ENCODE measurements around the gene MATCAP1.
A peak's percentile ranks its signal among the peaks of the same experiment; 100 is the strongest.

The MATCAP1 gene

GRCh38 chr16:67212766-67213165 lies 29.0 kb upstream of the MATCAP1 start:
- Mint-ChIP-seq H3K27me3 (no peaks in the 10 kb centered on the region), H3K4me1 (ENCODE audit: low read depth) (no peaks in the 10 kb centered on the region), H3K9me3 (no peaks in the 10 kb centered on the region), H3K27ac (no peak overlapping the region), H3K36me3 (ENCODE audit: low read depth) (no peaks in the 10 kb centered on the region), H3K4me3 (no peak overlapping the region)

GRCh38 chr16:67211674-67212073 lies 27.9 kb upstream of the MATCAP1 start:
- Mint-ChIP-seq H3K36me3 (ENCODE audit: low read depth) (no peaks in the 10 kb centered on the region), H3K9me3 (no peaks in the 10 kb centered on the region), H3K27ac (no peak overlapping the region), H3K4me3 (no peak overlapping the region), H3K4me1 (ENCODE audit: low read depth) (no peaks in the 10 kb centered on the region), H3K27me3 (no peaks in the 10 kb centered on the region)

- Mint-ChIP-seq H3K27me3 (no peaks in the 10 kb centered on the region), H3K36me3 (ENCODE audit: low read depth) (no peaks in the 10 kb centered on the region), H3K4me1 (ENCODE audit: low read depth) (no peaks in the 10 kb centered on the region), H3K27ac (no peak overlapping the region), H3K9me3 (no peaks in the 10 kb centered on the region), H3K4me3 (no peak overlapping the region)
Observed at GRCh38 chr16:67210069-67210937, 26.5 kb upstream of the MATCAP1 start.

GRCh38 chr16:67209565-67209964 lies 25.8 kb upstream of the MATCAP1 start:
- Mint-ChIP-seq H3K9me3 (no peaks in the 10 kb centered on the region), H3K4me3 (no peak overlapping the region), H3K4me1 (ENCODE audit: low read depth) (no peaks in the 10 kb centered on the region), H3K27ac (no peak overlapping the region), H3K36me3 (ENCODE audit: low read depth) (no peaks in the 10 kb centered on the region), H3K27me3 (no peaks in the 10 kb centered on the region)

GRCh38 chr16:67208154-67208896 lies 24.6 kb upstream of the MATCAP1 start:
- H3K4me3 Mint-ChIP-seq: no peak overlapping the region
- no peaks in the 10 kb centered on the region for H3K9me3 Mint-ChIP-seq
- H3K27ac Mint-ChIP-seq: peak overlapping the region; percentile 36
- H3K4me1 Mint-ChIP-seq (ENCODE audit: low read depth): no peaks in the 10 kb centered on the region
- H3K27me3 Mint-ChIP-seq: no peaks in the 10 kb centered on the region
- H3K36me3 Mint-ChIP-seq (ENCODE audit: low read depth): no peaks in the 10 kb centered on the region

GRCh38 chr16:67207249-67208091 lies 23.7 kb upstream of the MATCAP1 start:
- Mint-ChIP-seq H3K9me3 (no peaks in the 10 kb centered on the region), H3K27ac (no peak overlapping the region), H3K4me1 (ENCODE audit: low read depth) (no peaks in the 10 kb centered on the region), H3K36me3 (ENCODE audit: low read depth) (no peaks in the 10 kb centered on the region), H3K27me3 (no peaks in the 10 kb centered on the region), H3K4me3 (no peak overlapping the region)

GRCh38 chr16:67206838-67207248 lies 23.1 kb upstream of the MATCAP1 start:
- no peaks in the 10 kb centered on the region for H3K36me3 Mint-ChIP-seq (ENCODE audit: low read depth)
- H3K27me3 Mint-ChIP-seq: no peaks in the 10 kb centered on the region
- H3K4me3 Mint-ChIP-seq: no peak overlapping the region
- no peaks in the 10 kb centered on the region for H3K9me3 Mint-ChIP-seq
- H3K27ac Mint-ChIP-seq: no peak overlapping the region
- H3K4me1 Mint-ChIP-seq (ENCODE audit: low read depth): no peaks in the 10 kb centered on the region

GRCh38 chr16:67206129-67206837 lies 22.5 kb upstream of the MATCAP1 start:
- H3K4me1 Mint-ChIP-seq (ENCODE audit: low read depth): no peaks in the 10 kb centered on the region
- no peak overlapping the region for H3K27ac Mint-ChIP-seq
- H3K27me3 Mint-ChIP-seq: no peaks in the 10 kb centered on the region
- H3K9me3 Mint-ChIP-seq: no peaks in the 10 kb centered on the region
- H3K4me3 Mint-ChIP-seq: no peak overlapping the region
- H3K36me3 Mint-ChIP-seq (ENCODE audit: low read depth): no peaks in the 10 kb centered on the region

GRCh38 chr16:67204076-67204475 lies 20.3 kb upstream of the MATCAP1 start:
- no peaks in the 10 kb centered on the region for H3K27me3 Mint-ChIP-seq
- no peak overlapping the region for H3K4me3 Mint-ChIP-seq
- no peaks in the 10 kb centered on the region for H3K4me1 Mint-ChIP-seq (ENCODE audit: low read depth)
- no peaks in the 10 kb centered on the region for H3K9me3 Mint-ChIP-seq
- peaks cover 10% of the 10 kb centered on the region for H3K36me3 Mint-ChIP-seq (ENCODE audit: low read depth)
- no peak overlapping the region for H3K27ac Mint-ChIP-seq

- peaks cover 15% of the 10 kb centered on the region for H3K36me3 Mint-ChIP-seq (ENCODE audit: low read depth)
Observed at GRCh38 chr16:67202956-67203493, 19.3 kb upstream of the MATCAP1 start.

GRCh38 chr16:67202426-67202825 lies 18.7 kb upstream of the MATCAP1 start:
- Mint-ChIP-seq H3K36me3 (ENCODE audit: low read depth) (peaks cover 21% of the 10 kb centered on the region), H3K4me3 (no peak overlapping the region), H3K27ac (no peak overlapping the region), H3K9me3 (no peaks in the 10 kb centered on the region), H3K27me3 (no peaks in the 10 kb centered on the region), H3K4me1 (ENCODE audit: low read depth) (no peaks in the 10 kb centered on the region)

More at GRCh38 chr16:67202956-67203493, 19.3 kb upstream of the MATCAP1 start:
- Mint-ChIP-seq H3K9me3 (no peaks in the 10 kb centered on the region), H3K4me1 (ENCODE audit: low read depth) (no peaks in the 10 kb centered on the region), H3K27ac (no peak overlapping the region), H3K4me3 (no peak overlapping the region), H3K27me3 (no peaks in the 10 kb centered on the region)

GRCh38 chr16:67201411-67202345 lies 17.9 kb upstream of the MATCAP1 start:
- Mint-ChIP-seq H3K4me3 (no peak overlapping the region), H3K9me3 (no peaks in the 10 kb centered on the region), H3K27ac (no peak overlapping the region), H3K27me3 (no peaks in the 10 kb centered on the region), H3K4me1 (ENCODE audit: low read depth) (no peaks in the 10 kb centered on the region), H3K36me3 (ENCODE audit: low read depth) (peaks cover 26% of the 10 kb centered on the region)

GRCh38 chr16:67200491-67200890 lies 16.7 kb upstream of the MATCAP1 start:
- Mint-ChIP-seq H3K4me1 (ENCODE audit: low read depth) (peaks cover 6% of the 10 kb centered on the region), H3K9me3 (no peaks in the 10 kb centered on the region), H3K36me3 (ENCODE audit: low read depth) (peaks cover 38% of the 10 kb centered on the region), H3K27me3 (no peaks in the 10 kb centered on the region), H3K4me3 (no peak overlapping the region), H3K27ac (no peak overlapping the region)

All from stimulated activated naive CD8-positive, alpha-beta T cell treated with anti-CD3 and anti-CD28 coated beads, Interleukin-15, Interleukin-2, amounts not matched to agents 100 ng/mL and 50 ng/mL, for 24 hours (primary cell).